NB4 (cell line): ENCODE data around the gene MCRIP2.

Source experiments
- DNase-seq: peaks from one replicate; pipeline ENCODE4 v3.0.0; 2010; ENCODE audit warnings: low read depth
- H3K4me3 ChIP-seq: one replicate; pipeline ENCODE4 v1.5.1; 2011; ENCODE audit warnings: mild to moderate bottlenecking, low read depth, low read length, moderate library complexity
- MYC ChIP-seq: IDR thresholded peaks from 2 replicates; pipeline ENCODE4 v1.6.1; 2011; ENCODE audit warnings: low read depth, low read length
- POLR2A ChIP-seq: IDR thresholded peaks from 2 replicates; pipeline ENCODE4 v1.6.1; 2011; ENCODE audit warnings: mild to moderate bottlenecking; ENCODE audit not compliant: insufficient read length; ENCODE audit errors: extremely low read depth
- TF ChIP-seq, protein P1 (sequence below): IDR thresholded peaks from one replicate; pipeline ENCODE4 v1.5.1; 2012; ENCODE audit warnings: low read depth, low read length
- TF ChIP-seq, protein P2 (sequence below): IDR thresholded peaks from 2 replicates; pipeline ENCODE4 v1.6.1; 2011; ENCODE audit warnings: low read depth, low read length

MCRIP2 gene

GRCh38 chr16:625977-626765 is 15.5 kb upstream of the MCRIP2 start:
- H3K4me3 ChIP-seq: no peak overlapping the region
- no peak for DNase-seq
- TF ChIP-seq, protein P1, sequence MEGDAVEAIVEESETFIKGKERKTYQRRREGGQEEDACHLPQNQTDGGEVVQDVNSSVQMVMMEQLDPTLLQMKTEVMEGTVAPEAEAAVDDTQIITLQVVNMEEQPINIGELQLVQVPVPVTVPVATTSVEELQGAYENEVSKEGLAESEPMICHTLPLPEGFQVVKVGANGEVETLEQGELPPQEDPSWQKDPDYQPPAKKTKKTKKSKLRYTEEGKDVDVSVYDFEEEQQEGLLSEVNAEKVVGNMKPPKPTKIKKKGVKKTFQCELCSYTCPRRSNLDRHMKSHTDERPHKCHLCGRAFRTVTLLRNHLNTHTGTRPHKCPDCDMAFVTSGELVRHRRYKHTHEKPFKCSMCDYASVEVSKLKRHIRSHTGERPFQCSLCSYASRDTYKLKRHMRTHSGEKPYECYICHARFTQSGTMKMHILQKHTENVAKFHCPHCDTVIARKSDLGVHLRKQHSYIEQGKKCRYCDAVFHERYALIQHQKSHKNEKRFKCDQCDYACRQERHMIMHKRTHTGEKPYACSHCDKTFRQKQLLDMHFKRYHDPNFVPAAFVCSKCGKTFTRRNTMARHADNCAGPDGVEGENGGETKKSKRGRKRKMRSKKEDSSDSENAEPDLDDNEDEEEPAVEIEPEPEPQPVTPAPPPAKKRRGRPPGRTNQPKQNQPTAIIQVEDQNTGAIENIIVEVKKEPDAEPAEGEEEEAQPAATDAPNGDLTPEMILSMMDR: no peak

GRCh38 chr16:626787-627453 is 14.7 kb upstream of the MCRIP2 start:
- DNase-seq: no peak
- TF ChIP-seq MYC (no peak), POLR2A (no peak)
- TF ChIP-seq, protein P1: no peak
- TF ChIP-seq, protein P2, sequence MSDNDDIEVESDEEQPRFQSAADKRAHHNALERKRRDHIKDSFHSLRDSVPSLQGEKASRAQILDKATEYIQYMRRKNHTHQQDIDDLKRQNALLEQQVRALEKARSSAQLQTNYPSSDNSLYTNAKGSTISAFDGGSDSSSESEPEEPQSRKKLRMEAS: no peak
- H3K4me3 ChIP-seq: no peak overlapping the region

- DNase-seq: no peak
- no peak overlapping the region for H3K4me3 ChIP-seq
Observed at GRCh38 chr16:627454-628239, 14.0 kb upstream of the MCRIP2 start.

GRCh38 chr16:628321-629061 is 13.1 kb upstream of the MCRIP2 start:
- H3K4me3 ChIP-seq: no peak overlapping the region
- no peak for TF ChIP-seq MYC
- TF ChIP-seq, protein P1: no peak
- DNase-seq: no peak

More at GRCh38 chr16:627454-628239, 14.0 kb upstream of the MCRIP2 start:
- no peak for TF ChIP-seq POLR2A
- TF ChIP-seq, protein P1: no peak
- no peak for TF ChIP-seq MYC
- TF ChIP-seq, protein P2: no peak

DNA sequence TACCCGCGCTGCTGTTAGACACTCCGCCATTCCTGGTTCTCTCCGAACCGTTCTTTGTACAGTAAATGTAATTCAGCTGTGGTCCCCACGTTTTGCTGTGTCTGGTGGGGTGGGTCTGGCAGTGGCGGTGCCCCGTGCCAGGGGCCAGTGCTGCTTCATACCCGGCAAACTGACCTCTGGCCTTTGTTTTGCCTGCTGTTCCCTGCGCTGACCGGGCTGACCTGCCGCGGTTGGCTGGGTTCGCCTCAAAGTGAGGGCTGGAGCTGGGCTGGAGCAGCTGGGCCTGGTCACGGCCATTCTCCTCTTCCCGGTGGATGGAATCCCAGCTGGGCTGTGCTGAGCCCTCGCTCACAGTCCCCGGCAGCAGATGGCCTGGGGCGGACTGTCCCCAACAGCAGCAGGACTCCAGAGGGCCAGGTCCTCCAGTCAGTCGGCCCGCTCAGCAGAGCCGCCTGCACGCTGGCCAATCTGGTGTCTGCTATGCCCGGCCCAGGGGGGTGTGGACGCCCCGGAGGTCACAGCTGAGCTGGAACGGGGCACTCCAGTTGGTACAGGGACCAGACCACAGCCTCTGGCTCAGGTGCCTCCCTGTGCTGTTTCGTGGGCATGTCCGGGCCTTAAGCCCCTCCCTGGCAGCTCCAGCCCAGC is 12.3 kb upstream of the MCRIP2 start:
- TF ChIP-seq MYC: no peak
- no peak for TF ChIP-seq POLR2A
- TF ChIP-seq, protein P2: no peak
- TF ChIP-seq, protein P1: no peak
- H3K4me3 ChIP-seq: no peak overlapping the region
- no peak for DNase-seq
